NCI-H128 (cell line): ENCODE results near the gene PRDM16.

Experiments used
- DNase-seq: peaks from one replicate; lab custom pipeline; 2025; ENCODE audit not compliant: unreplicated experiment; lab: John Stamatoyannopoulos, UW

PRDM16 gene

DNA sequence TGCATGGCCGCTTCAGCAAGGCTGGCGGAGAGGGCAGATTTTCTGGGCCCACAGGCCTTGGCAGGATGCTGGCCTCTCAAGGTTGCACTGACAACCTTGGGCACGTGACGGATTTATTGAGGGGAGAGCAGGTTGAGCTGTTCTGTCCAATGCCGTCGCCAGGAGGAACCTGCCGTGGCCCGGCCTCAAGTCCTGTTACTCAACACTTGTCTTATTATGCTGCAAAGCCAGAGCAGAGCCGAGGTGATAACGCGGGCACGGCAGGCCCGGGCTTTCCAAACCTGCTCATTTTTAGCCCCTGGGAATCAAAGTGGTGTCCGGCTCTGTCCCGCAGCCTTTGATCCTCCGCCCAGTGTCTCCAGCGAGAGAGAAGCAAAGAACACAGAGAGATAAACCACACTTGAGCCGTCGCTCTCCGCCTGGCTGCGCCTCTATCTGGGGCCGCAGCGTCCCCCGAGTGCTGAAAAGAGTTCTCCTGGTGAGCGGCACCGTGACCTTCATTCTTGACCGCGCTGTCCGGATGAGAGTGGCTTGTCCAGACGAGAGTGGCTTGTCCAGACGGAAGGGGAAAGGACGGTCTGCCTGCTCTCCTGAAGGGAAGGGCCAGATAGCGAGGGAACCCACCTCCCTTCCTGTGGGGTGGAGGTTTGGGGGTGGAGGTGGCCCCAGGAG, 223.2 kb downstream of the PRDM16 start:
- DNase-seq, result no peak

GRCh38 chr1:3292868-3293562, 224.0 kb downstream of the PRDM16 start:
- no peak for DNase-seq

- DNase-seq, result no peak
These were observed 224.6 kb downstream of the PRDM16 start for GRCh38 chr1:3293563-3294080.

DNA sequence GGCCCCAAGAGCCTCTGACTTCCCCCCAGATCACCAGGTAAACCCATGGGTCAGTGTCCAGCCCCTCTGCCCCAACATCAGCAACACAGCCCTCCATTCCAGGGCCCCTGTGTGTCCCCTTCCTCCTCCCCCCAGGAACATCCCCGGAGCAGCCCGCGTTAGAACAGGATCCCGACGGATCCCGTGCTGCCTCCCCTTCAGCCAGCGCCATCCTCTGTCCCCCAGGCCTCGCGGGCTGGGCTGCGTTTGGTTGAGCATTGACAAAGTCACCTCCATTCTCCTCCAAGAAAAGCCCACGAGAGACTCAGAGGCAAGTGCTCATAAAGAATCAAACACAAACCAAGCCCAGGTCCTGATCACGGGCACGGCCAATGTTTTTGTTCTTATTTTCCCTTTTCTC, 225.4 kb downstream of the PRDM16 start:
- DNase-seq, result no peak

- DNase-seq, result no peak
These were observed 226.8 kb downstream of the PRDM16 start for GRCh38 chr1:3295846-3296245.

- DNase-seq, result no peak
These were observed 227.3 kb downstream of the PRDM16 start for GRCh38 chr1:3296326-3296725.

GRCh38 chr1:3296826-3297225, 227.8 kb downstream of the PRDM16 start:
- no peak for DNase-seq

GRCh38 chr1:3297756-3298155, 228.8 kb downstream of the PRDM16 start:
- DNase-seq, result no peak

- DNase-seq, result no peak
These were observed 229.2 kb downstream of the PRDM16 start for GRCh38 chr1:3298197-3298596.

GRCh38 chr1:3304246-3304645, 235.2 kb downstream of the PRDM16 start:
- no peak for DNase-seq

GRCh38 chr1:3304692-3305091, 235.7 kb downstream of the PRDM16 start:
- no peak for DNase-seq

DNA sequence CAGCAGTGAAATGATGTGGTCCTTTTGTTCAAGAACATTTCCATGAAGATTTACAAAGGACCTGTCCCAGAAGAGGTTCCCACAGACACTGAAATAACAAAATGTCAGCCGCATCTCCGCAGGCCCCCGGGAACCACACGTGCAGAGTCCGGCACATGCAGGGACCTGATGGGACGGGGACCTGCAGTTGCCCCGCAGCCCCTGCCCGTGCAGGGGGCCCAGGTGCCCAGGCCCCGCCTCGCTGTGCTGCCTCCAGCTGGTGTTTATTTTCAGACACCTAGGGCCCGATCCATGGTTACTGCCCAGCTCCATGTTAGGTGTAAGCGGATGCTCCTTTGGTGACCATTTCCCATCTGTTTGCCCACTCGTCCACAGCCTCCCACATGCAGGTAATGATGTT, 236.2 kb downstream of the PRDM16 start:
- no peak for DNase-seq

DNA sequence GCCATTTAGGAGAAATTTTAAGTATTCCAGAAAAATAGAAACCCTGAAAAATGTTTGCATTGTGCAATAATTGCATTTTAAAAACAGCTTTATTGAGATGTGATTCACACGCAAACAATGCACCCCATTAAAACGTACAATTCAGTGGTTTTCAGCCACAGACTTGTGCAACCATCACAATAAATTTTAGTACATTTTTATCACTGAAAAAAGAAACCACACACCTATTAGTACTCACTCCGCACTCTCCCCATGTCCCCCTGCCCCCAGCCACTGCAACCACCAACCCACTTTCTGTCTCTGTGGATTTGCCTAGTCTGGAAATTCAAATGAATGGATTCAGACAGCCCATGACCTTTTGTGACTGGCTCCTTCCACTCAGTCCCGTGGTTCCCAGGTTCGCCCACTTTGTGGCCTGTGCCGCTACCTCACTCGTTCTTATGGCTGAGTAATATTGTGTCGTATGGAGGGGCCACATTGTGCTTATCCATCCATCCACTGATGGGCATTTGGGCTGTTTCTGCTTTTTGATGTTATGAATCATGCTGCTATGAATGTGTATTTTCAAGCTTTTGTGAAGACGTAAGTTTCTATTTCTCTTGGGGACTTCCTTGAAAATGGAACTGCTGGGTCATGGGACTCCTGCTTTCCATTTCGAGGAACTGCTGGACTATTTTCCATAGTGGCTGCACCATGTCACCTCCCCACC, 237.7 kb downstream of the PRDM16 start:
- DNase-seq, result no peak

DNA sequence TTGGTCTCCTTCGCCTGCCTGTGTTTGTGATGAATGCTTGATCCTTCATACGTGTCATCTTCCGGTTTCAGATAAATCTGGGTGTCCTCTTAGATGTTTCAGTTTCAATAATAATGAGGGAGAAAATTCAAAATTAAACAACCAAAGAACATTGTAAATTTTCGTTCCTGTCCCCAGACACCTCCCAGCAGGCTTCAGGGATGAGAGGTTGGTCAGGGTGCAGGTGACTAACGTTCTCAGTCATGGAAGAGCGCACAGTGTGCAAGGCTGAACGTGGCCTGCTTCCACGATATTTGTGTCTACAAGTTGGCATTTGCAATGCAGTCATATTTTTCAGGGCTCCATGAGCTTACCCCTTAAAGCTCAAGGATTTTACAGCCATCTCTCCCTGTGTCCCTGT, 238.4 kb downstream of the PRDM16 start:
- no peak for DNase-seq

DNA sequence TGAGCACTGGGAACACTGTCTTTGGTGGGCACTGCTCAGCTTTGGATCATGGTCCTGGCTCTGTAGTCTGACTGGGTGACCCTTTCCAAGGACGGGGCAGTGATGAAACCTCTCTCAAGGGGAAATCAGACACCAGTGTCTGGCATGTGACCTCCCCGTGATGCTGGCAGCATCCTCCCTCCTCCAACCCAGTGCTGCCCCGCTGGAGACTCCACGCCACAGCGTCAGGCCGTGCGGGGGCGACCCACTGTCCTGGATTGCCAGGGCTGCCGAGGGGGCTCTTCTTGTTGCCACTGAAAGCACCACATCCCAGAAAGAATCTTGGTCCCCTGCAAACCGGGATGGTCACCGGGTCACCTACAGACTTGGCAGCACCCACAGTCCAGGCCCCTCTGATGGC, 239.1 kb downstream of the PRDM16 start:
- DNase-seq, result no peak

DNA sequence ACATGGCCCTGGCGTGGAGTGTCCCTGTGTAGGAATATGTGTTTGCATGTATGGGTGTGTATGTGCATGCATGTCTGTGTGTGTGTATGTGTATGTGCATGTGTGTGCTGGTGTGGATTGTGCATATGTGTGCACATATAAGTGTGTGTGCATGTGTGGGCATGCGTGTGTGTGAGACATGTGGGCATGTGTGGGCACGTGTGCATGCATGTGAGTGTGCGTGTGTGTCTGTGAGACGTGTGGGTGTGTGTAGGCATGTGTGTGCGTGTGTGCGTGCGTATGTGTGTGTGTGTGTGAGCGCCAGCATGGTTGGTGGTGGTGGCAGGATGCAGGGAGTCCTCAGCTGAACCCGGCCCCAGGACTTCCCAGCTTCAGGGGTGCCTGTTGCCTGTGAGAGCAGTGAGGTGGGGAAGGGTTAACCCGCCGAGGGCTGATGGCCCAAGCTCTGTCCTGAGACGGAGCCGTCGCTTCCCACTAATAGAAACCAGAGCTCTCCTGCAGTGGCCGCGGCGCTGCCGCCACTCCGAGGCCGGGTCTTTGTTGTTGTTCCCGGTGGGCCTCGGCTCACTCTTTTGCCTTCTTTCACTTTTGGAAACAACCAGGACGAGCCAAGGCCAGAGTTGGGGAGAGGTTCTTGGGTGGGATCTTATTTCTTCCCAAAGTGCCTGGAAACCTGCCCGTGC, 241.9 kb downstream of the PRDM16 start:
- no peak for DNase-seq

DNA sequence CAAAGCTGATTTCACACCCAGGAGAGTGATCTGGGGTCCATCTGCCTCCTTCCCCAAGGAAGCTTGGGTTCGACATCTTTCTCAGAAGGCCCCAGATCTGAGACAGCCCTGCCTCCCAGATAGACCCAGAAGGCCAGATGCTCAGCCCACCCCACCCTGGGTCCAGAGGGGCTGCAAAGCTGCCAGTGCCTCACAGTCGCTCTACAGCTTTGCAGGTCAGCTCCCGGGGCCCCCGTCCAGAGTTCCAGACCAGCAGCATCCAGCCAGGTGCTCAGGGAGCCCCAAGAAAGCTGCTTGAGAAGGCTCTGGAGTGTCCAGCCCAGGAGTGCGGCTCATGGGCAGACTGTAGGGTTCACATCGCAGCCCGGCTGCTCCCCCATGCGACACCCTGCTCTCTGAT, 242.7 kb downstream of the PRDM16 start:
- no peak for DNase-seq

- DNase-seq, result no peak
These were observed 243.4 kb downstream of the PRDM16 start for GRCh38 chr1:3312310-3312897.

DNA sequence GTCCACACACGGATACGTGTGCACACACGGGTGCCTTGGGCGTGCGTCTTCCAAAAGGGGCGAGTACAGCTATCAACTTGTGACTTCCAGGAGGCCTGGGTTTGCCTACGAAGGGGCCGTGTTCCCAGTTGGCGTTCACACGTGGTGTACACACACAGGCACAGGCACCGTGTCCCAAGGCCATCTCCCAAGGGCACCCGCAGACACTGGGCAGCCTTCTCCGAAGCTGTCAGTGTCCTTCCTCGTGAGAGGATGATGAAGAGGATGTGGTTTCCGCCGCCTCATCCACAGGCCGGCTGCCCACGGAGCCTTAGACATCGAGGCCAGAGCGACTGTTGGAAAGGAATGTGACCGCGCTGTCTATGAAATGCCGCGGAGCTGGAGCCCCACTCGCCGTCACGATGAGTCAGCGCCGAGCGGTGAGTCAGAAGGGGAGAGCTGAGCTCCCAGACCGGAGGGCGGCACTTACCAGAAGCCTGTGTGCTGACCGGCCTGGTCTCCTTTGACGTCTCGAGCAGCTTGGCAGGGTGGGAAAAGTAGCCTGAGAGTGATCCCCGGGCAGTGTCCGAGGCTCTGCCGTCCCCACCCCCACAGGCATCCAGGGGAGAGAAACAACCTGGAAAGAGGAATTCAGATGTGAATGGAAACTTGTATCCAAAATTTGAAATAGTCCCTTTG, 244.0 kb downstream of the PRDM16 start:
- DNase-seq, result no peak

- DNase-seq, result no peak
These were observed 244.6 kb downstream of the PRDM16 start for GRCh38 chr1:3313576-3313950.
